Ovary (tissue), 10 donors: Measurements from ENCODE around the gene IL11. TPM values are rescaled to one million over a fixed set of nuclear protein-coding genes. Genes with fewer than 3 reads are reported as not detected.

Experiments used
- DNase-seq, 5 donors: peaks; one replicate each; pipeline ENCODE4 v3.0.0-alpha.2; 2019 to 2020
- H3K27ac ChIP-seq, 2 donors: fragments of 200-600 bp; one replicate each; pipeline versions ENCODE4 v1.5.1 to v1.8.0; 2019 to 2022
- H3K27me3 ChIP-seq: fragments of 200-600 bp; one replicate; pipeline ENCODE4 v1.8.0; 2022
- H3K36me3 ChIP-seq: fragments of 200-600 bp; sonication (generic); one replicate; pipeline ENCODE4 v1.5.1; 2019
- H3K4me1 ChIP-seq: one replicate; pipeline ENCODE4 v1.8.1; 2013; ENCODE audit warnings: mild to moderate bottlenecking, moderate library complexity; ENCODE audit not compliant: insufficient read depth
- H3K4me3 ChIP-seq: fragments of 200-600 bp; sonication (generic); one replicate; pipeline ENCODE4 v1.5.1; 2017
- H3K9me3 ChIP-seq, 2 donors: fragments of 200-600 bp in 1 of 2; sonication (generic) in 1 of 2; one replicate each; pipeline versions ENCODE4 v1.5.1 to v1.8.1; 2013 to 2019; ENCODE audit warnings: mild to moderate bottlenecking in 1 of 2, moderate library complexity in 1 of 2
- CTCF ChIP-seq, 3 donors: fragments of 450-650 bp in 2 of 3; fragments of 200-600 bp in 1 of 3; IDR thresholded peaks; one replicate each; pipeline versions ENCODE4 v1.5.1 to v1.8.0; 2016 to 2022; ENCODE audit warnings: antibody characterized with exemption in 3 of 3, mild to moderate bottlenecking in 1 of 3
- EP300 ChIP-seq: sonication (generic); formaldehyde crosslinking; IDR thresholded peaks from one replicate; pipeline ENCODE4 v1.6.1; 2017; ENCODE audit warnings: antibody characterized with exemption
- POLR2A ChIP-seq: fragments of 450-650 bp; IDR thresholded peaks from one replicate; pipeline ENCODE4 v1.6.1; 2017; ENCODE audit warnings: antibody characterized with exemption, mild to moderate bottlenecking, moderate library complexity
- WGBS, 3 donors: extraction: QIAGEN DNeasy Blood & Tissue Kit in 1 of 3; methylation state at CpG; one replicate each; pipeline versions ENCODE4 v1.1.5 to v1.1.7; 2013 to 2017; 5-methylcytosine and 5-hydroxymethylcytosine counted together
- intact Hi-C, 4 donors: fragments of 100-400 bp; cut with DNase I; formaldehyde crosslinking; loops; one replicate each; pipeline versions ENCODE4 v1.11.0 to v1.15.1; 2022 to 2023
- long read RNA-seq, 3 donors: library from polyadenylated mRNA in 2 of 3; unstranded in 2 of 3; transcript quantifications; one replicate each; pipeline ENCODE4 v2.0.0 and lab custom pipeline, GENCODE V29; 2021 to 2026
- polyA plus RNA-seq, 2 donors: library from polyadenylated mRNA; stranded (reverse); fragments of 200-250 nt in 1 of 2; fragments of 350-450 nt in 1 of 2; fragmentation: Illumina TruSeq in 1 of 2; extraction: RNeasy Lipid Tissue Mini Kit (QIAGEN cat#74804) in 1 of 2; gene quantifications; one replicate each; pipeline ENCODE4 v1.2.3, GENCODE V29; 2013 to 2014
- total RNA-seq, 7 donors: library from RNA; depleted of rRNA in 2 of 7; stranded (reverse); fragments of >200 nt in 2 of 7; fragmentation: NEBNext Ultra II Directional in 3 of 7; extraction: Animal tissue kit (Norgen Biotek cat#: 25700) in 3 of 7; gene quantifications; one replicate each; pipeline versions ENCODE4 v1.1.0 to v1.2.4, GENCODE V29; 2016 to 2023
- donor health status: DM: no; HTN: no; CAD: no; lungs with moderate emphysema.
- donor health status: DM: no; HTN: no; CAD: no.
- donor health status: Bipolar disorder and iron deficiency.
- donor health status: DM: yes; HTN: yes; CAD: no.
- donor health status: DM: no; HTN: no; CAD: no.
- donor health status: DM: yes; HTN: yes; CAD: no.

The IL11 gene
- total RNA-seq (1 to 10 TPM in 1 of 7 donors, under 1 TPM in 1, not detected in 5; 0.11 to 1.3 TPM), polyA plus RNA-seq (under 1 TPM in 1 of 2 donors, not detected in 1; 0.08 TPM)
- long read RNA-seq, donor 1 = 0 reads
- long read RNA-seq, donor 2 = 0 reads
- long read RNA-seq, donor 3 = 0 reads

- Histone ChIP-seq H3K27me3 (peaks cover 2% of the 10 kb centered on the region), H3K4me1 (no peaks in the 10 kb centered on the region), H3K27ac (no peak within 1 kb of the TSS), H3K4me3 (no peak within 1 kb of the TSS), H3K9me3 (no peaks in the 10 kb centered on the region), H3K36me3 (no peaks in the 10 kb centered on the region)
- no peak for DNase-seq
- intact Hi-C loops = loop anchor here in 2 of 4 donors (10.0 kb wide), 2 partner anchors 86 to 226 kb away; partner anchors contain the start of genes BRSK1 (in 1 of the 2), HSPBP1 (in 1 of the 2) and TNNT1 (in 1 of the 2)
- 10 to 20% (median 11%) methylated on average over 19 to 32 of the region's 32 CpGs for WGBS, 3 donors
- TF ChIP-seq POLR2A (no peak), EP300 (no peak), CTCF (IDR thresholded peaks at IDR 0.05) (no peak)
Measured at GRCh38 chr19:55370305-55370988, at the start of gene IL11. Gene IL11, minus strand, starts transcription at chr19:55370463. Its CDS starts 153 bp downstream, at chr19:55370310.

GRCh38 chr19:55419624-55420236 lies 49.5 kb upstream of the IL11 start:
- 55 to 65% (median 63%) methylated on average over 5 of the region's 5 CpGs for WGBS, 3 donors
- no peaks in the 10 kb centered on the region for H3K36me3 ChIP-seq
- intact Hi-C loops = loop anchor here in 2 of 4 donors (5.0 to 10.0 kb wide), 4 partner anchors 85 to 945 kb away; partner anchors contain the start of genes BRSK1 (in 1 of the 2), CDC42EP5 (in 1 of the 2) and HSPBP1 (in 1 of the 2)
- no peak overlapping the region for H3K27ac ChIP-seq
- H3K9me3 ChIP-seq = no peaks in the 10 kb centered on the region
- TF ChIP-seq POLR2A (no peak), CTCF (IDR thresholded peaks at IDR 0.05) (no peak), EP300 (no peak)
- H3K4me1 ChIP-seq = no peaks in the 10 kb centered on the region
- no peaks in the 10 kb centered on the region for H3K27me3 ChIP-seq
- no peak for DNase-seq
- no peak overlapping the region for H3K4me3 ChIP-seq

GRCh38 chr19:55419103-55419502 lies 48.8 kb upstream of the IL11 start:
- DNase-seq = no peak
- Histone ChIP-seq H3K27me3 (no peaks in the 10 kb centered on the region), H3K27ac (no peak overlapping the region), H3K36me3 (no peaks in the 10 kb centered on the region), H3K9me3 (no peaks in the 10 kb centered on the region), H3K4me1 (no peaks in the 10 kb centered on the region), H3K4me3 (no peak overlapping the region)
- TF ChIP-seq EP300 (no peak), CTCF (IDR thresholded peaks at IDR 0.05) (no peak), POLR2A (no peak)
- WGBS, 3 donors = 42 to 50% (median 45%) methylated on average over 5 of the region's 5 CpGs
- intact Hi-C loops = loop anchor here in 2 of 4 donors (5.0 to 10.0 kb wide), 4 partner anchors 86 to 944 kb away; partner anchors contain the start of genes BRSK1 (in 1 of the 2), CDC42EP5 (in 1 of the 2) and HSPBP1 (in 1 of the 2)

GRCh38 chr19:55418185-55418584 lies 47.9 kb upstream of the IL11 start:
- no peaks in the 10 kb centered on the region for H3K27me3 ChIP-seq
- H3K4me3 ChIP-seq = no peak overlapping the region
- H3K27ac ChIP-seq = no peak overlapping the region
- no peaks in the 10 kb centered on the region for H3K9me3 ChIP-seq
- TF ChIP-seq CTCF (IDR thresholded peaks at IDR 0.05) (peak; percentile 21 to 53 (median 29)), EP300 (no peak), POLR2A (no peak)
- no peaks in the 10 kb centered on the region for H3K4me1 ChIP-seq
- DNase-seq = peak in 2 of 5 donors; percentile 31 to 53
- WGBS, 3 donors = 8 to 11% (median 10%) methylated on average over 7 of the region's 7 CpGs
- intact Hi-C loops = loop anchor here in 2 of 4 donors (5.0 to 10.0 kb wide), 4 partner anchors 87 to 943 kb away; partner anchors contain the start of genes BRSK1 (in 1 of the 2), CDC42EP5 (in 1 of the 2) and HSPBP1 (in 1 of the 2)
- H3K36me3 ChIP-seq = no peaks in the 10 kb centered on the region
